Thoracic aorta (tissue), 2 donors: ENCODE measurements around the gene DDX39A. TPM values are rescaled to one million over a fixed set of nuclear protein-coding genes. Genes with fewer than 3 reads are reported as not detected.

Source experiments
- ATAC-seq: fragments of 150-250 bp; one replicate; pipeline ENCODE4 v1.8.0; 2017; ENCODE audit warnings: low read depth; ENCODE audit not compliant: insufficient number of reproducible peaks, low FRiP score
- DNase-seq: peaks from one replicate; pipeline ENCODE4 v3.0.0-alpha.2; 2020; ENCODE audit warnings: low spot score
- H3K27ac ChIP-seq, 2 donors: fragments of 200-600 bp; sonication (generic); 1 replicate in 1 of 2; 2 replicates in 1 of 2; pipeline ENCODE4 v1.5.1; 2016; ENCODE audit warnings: mild to moderate bottlenecking in 2 of 2, moderate library complexity in 2 of 2
- H3K27me3 ChIP-seq: fragments of 200-600 bp; sonication (generic); replicated peaks from 2 replicates; pipeline ENCODE4 v1.6.0; 2016; ENCODE audit warnings: mild to moderate bottlenecking; ENCODE audit not compliant: insufficient read depth
- H3K36me3 ChIP-seq: fragments of 200-600 bp; sonication (generic); one replicate; pipeline ENCODE4 v1.5.1; 2016
- H3K4me1 ChIP-seq, 2 donors: fragments of 200-600 bp; sonication (generic); 1 replicate in 1 of 2; 2 replicates in 1 of 2; pipeline versions ENCODE4 v1.5.1 to v1.6.0; 2016; ENCODE audit warnings: low read depth in 2 of 2, mild to moderate bottlenecking in 1 of 2; ENCODE audit not compliant: control insufficient read depth in 1 of 2
- H3K4me3 ChIP-seq: fragments of 200-600 bp; sonication (generic); 2 replicates; pipeline ENCODE4 v1.5.1; 2016; ENCODE audit warnings: mild to moderate bottlenecking
- H3K9me3 ChIP-seq: fragments of 200-600 bp; sonication (generic); 2 replicates; pipeline ENCODE4 v1.5.1; 2016
- total RNA-seq, 2 donors: library from RNA; depleted of rRNA; stranded (reverse); fragments of >200 nt; gene quantifications; one replicate each; pipeline versions ENCODE4 v1.1.0 to v1.2.3, GENCODE V29; 2016
- TF ChIP-seq, protein P1 (sequence below): fragments of 200-600 bp; sonication (generic); IDR thresholded peaks from one replicate; pipeline ENCODE4 v1.5.1; 2019; ENCODE audit warnings: antibody characterized with exemption

The DDX39A gene
- total RNA-seq, 2 donors from 2014 or later: 77.4 to 81.6 TPM

DNA sequence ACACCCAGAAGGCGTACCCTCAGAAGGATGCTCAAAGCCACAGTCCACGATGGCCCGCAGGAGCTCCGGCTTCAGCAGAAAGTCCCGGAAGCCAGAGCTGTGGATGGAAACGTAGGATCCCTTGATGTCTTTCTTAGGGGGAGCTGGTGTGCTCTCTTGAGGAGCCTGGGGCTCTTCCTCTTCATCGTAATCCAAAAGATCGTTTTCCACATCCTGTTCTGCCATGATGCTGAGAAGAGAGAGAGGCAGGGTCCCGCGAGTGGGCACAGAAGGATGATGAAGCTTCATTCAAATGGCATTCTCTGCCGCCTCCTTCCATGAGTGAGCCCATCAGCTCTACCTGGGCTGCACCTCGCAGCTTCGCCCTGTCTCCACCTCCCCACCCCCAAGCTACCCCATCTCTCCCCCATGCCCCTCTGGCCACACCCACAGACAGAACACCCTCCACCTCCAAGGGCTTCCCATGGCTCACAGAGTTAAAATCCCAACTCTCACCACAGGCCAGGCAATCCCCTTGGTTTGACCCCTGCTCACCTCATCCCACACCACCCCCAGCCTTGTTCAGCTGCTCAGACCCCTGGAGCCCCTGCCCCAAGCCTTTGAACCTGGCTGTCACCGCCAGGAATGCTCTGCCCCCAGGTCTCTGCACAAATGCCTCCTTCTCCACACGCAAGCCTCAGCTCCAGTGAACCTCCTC lies 6.0 kb downstream of the DDX39A start:
- TF ChIP-seq, protein P1, sequence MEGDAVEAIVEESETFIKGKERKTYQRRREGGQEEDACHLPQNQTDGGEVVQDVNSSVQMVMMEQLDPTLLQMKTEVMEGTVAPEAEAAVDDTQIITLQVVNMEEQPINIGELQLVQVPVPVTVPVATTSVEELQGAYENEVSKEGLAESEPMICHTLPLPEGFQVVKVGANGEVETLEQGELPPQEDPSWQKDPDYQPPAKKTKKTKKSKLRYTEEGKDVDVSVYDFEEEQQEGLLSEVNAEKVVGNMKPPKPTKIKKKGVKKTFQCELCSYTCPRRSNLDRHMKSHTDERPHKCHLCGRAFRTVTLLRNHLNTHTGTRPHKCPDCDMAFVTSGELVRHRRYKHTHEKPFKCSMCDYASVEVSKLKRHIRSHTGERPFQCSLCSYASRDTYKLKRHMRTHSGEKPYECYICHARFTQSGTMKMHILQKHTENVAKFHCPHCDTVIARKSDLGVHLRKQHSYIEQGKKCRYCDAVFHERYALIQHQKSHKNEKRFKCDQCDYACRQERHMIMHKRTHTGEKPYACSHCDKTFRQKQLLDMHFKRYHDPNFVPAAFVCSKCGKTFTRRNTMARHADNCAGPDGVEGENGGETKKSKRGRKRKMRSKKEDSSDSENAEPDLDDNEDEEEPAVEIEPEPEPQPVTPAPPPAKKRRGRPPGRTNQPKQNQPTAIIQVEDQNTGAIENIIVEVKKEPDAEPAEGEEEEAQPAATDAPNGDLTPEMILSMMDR: no peak
- Histone ChIP-seq H3K9me3 (no peaks in the 10 kb centered on the region), H3K27ac (no peak overlapping the region), H3K36me3 (peaks cover 44% of the 10 kb centered on the region), H3K4me1 (peaks cover 27 to 36% of the 10 kb centered on the region in 2 donors), H3K4me3 (no peak overlapping the region), H3K27me3 (no peaks in the 10 kb centered on the region)
- ATAC-seq (no peak), DNase-seq (no peak)

DNA sequence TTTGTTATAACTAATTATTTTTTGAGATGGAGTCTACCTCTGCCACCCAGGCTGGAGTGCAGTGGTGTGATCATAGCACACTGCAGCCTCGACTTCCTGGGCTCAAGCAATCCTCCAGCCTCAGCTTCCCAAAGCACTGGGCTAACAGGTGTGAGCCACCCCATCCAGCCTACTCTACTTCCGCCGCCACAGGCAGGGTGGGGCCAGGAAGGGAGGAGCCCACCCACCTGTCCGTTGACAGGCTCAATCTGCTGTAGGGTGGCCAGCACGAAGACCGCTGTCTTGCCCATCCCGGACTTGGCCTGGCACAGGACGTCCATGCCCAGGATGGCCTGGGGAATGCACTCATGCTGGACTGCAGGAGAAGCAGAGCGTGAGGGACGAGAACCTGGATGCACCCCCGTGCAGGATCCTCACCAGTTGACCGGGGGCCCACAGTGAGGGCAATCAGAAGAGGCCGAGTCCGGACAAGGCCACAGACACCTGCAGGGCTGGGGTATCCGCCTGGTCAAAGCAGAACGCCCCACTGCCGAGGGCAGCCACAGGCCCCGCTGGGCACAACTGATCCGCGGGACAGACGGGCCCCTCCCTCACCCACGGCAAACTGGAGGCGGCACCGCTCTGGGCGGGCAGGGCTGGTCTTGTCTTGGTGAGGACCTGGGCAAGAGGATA lies 6.7 kb downstream of the DDX39A start:
- TF ChIP-seq, protein P1: no peak
- peaks cover 51% of the 10 kb centered on the region for H3K36me3 ChIP-seq
- DNase-seq (no peak), ATAC-seq (no peak)
- peaks cover 22 to 30% of the 10 kb centered on the region in 2 donors for H3K4me1 ChIP-seq
- H3K9me3 ChIP-seq: no peaks in the 10 kb centered on the region
- H3K27ac ChIP-seq: no peak overlapping the region
- H3K27me3 ChIP-seq: no peaks in the 10 kb centered on the region
- no peak overlapping the region for H3K4me3 ChIP-seq

DNA sequence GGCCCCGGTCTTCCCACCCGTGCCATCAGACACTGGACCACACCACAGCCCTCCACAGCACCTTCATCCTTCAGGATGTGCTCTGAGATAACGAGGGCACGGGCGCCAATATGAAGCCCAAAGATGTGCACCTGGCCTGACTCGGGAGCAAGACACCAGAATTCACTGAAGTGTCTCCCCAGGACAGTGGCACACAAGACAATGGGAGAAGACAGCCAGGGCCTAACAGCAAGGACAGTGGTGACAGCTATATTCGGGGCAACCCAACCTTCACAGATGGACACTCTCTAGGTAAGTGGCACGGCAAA lies 7.2 kb downstream of the DDX39A start:
- H3K9me3 ChIP-seq: no peaks in the 10 kb centered on the region
- no peak overlapping the region for H3K4me3 ChIP-seq
- TF ChIP-seq, protein P1: no peak
- H3K27me3 ChIP-seq: no peaks in the 10 kb centered on the region
- H3K27ac ChIP-seq: no peak overlapping the region
- DNase-seq: no peak
- peaks cover 17 to 24% of the 10 kb centered on the region in 2 donors for H3K4me1 ChIP-seq
- peaks cover 57% of the 10 kb centered on the region for H3K36me3 ChIP-seq
- no peak for ATAC-seq

DNA sequence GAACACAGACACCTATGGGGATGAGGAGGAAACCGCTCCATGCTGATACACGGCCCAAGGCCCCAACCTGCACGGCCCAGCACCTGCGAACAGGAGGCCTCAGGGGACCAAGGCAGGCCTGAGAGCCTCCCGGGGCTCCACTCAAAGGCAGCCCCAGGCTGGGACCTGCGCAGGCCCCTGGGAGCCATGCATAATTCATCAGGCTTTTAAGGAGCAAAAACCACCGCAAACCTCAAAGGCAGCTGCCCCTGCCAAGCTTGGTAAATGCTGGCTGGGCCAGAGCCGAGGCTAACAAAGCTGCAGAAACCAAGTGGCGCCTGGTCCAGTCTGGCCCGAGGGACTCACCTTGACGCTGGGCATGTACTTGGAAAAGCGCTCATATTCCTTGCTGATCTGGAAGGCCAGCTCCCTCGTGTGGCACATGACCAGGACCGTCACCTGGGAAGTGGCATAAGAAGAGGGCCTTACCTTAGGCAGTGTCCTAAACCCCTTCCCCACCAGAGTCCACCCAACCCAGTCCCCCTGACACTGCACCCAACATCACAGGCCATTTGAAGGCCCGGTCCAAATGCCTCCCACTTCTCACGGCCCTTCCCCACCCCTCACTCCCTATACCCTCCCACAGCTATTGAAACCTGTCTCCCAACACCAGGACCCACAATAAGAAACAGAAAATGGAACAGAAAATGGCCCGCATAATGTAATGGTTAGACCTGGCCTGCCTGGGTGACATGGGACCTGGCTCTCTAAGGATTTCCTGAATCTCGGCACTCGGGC lies 7.8 kb downstream of the DDX39A start:
- Histone ChIP-seq H3K4me3 (no peak overlapping the region), H3K36me3 (peaks cover 62% of the 10 kb centered on the region), H3K27ac (no peak overlapping the region), H3K4me1 (peaks cover 11 to 22% of the 10 kb centered on the region in 2 donors), H3K27me3 (no peaks in the 10 kb centered on the region), H3K9me3 (no peaks in the 10 kb centered on the region)
- ATAC-seq (no peak), DNase-seq (no peak)
- TF ChIP-seq, protein P1: no peak
